Tibial nerve (tissue), 4 donors: Measurements from ENCODE around the gene RAET1E. TPM values are rescaled to one million over a fixed set of nuclear protein-coding genes. Genes with fewer than 3 reads are reported as not detected.
"Not testable (repeated sequence)": the region's sequence is repeated elsewhere in the genome, so short reads cannot be mapped to it uniquely, and the experiment has no call there.

Experiments used
- DNase-seq, 2 donors: peaks; one replicate each; pipeline ENCODE4 v3.0.0-alpha.2; 2019; ENCODE audit warnings: low spot score in 2 of 2
- H3K27ac ChIP-seq, 4 donors: fragments of 200-600 bp; sonication (generic) in 3 of 4; one replicate each; pipeline ENCODE4 v1.5.1; 2017 to 2019; ENCODE audit warnings: mild to moderate bottlenecking in 1 of 4
- H3K27me3 ChIP-seq, 2 donors: fragments of 200-600 bp; sonication (generic) in 1 of 2; one replicate each; pipeline versions ENCODE4 v1.5.1 to v1.6.0; 2017 to 2019
- H3K36me3 ChIP-seq, 3 donors: fragments of 200-600 bp; sonication (generic); one replicate each; pipeline ENCODE4 v1.5.1; 2018 to 2019
- H3K4me1 ChIP-seq, 4 donors: fragments of 200-600 bp; sonication (generic) in 3 of 4; one replicate each; pipeline ENCODE4 v1.5.1; 2017 to 2019
- H3K4me3 ChIP-seq, 4 donors: fragments of 200-600 bp; sonication (generic) in 3 of 4; one replicate each; pipeline ENCODE4 v1.5.1; 2017 to 2019; ENCODE audit warnings: mild to moderate bottlenecking in 1 of 4, moderate library complexity in 1 of 4
- H3K9me3 ChIP-seq, 4 donors: fragments of 200-600 bp; sonication (generic) in 3 of 4; one replicate each; pipeline ENCODE4 v1.5.1; 2017 to 2019
- EP300 ChIP-seq, 2 donors: sonication (generic); formaldehyde crosslinking; IDR thresholded peaks; one replicate each; pipeline ENCODE4 v1.6.1; 2017; ENCODE audit warnings: antibody characterized with exemption in 2 of 2, mild to moderate bottlenecking in 1 of 2
- POLR2A ChIP-seq, 2 donors: fragments of 450-650 bp; IDR thresholded peaks; one replicate each; pipeline ENCODE4 v1.6.1; 2017; ENCODE audit warnings: antibody characterized with exemption in 2 of 2, mild to moderate bottlenecking in 2 of 2, moderate library complexity in 2 of 2
- WGBS, 2 donors: methylation state at CpG; one replicate each; pipeline ENCODE4 v1.1.5; 2018; 5-methylcytosine and 5-hydroxymethylcytosine counted together
- total RNA-seq, 4 donors: library from RNA; depleted of rRNA; stranded (reverse); fragments of >200 nt; gene quantifications; one replicate each; pipeline ENCODE4 v1.1.0, GENCODE V29; 2016
- TF ChIP-seq, protein P1 (sequence below), 5 experiments: fragments of 200-600 bp in 3 of 5; fragments of 450-650 bp in 2 of 5; sonication (generic) in 3 of 5; IDR thresholded peaks; one replicate each; pipeline ENCODE4 v1.5.1; 2016 to 2019; ENCODE audit warnings: antibody characterized with exemption in 5 of 5, mild to moderate bottlenecking in 3 of 5, moderate library complexity in 2 of 5

Gene RAET1E
- total RNA-seq, 4 donors from 2014 or later, result 0.30 to 1.6 (median 0.44) TPM; not detected in 1

- DNase-seq, result no peak
- Histone ChIP-seq H3K27me3 (peaks cover 6 to 94% of the 10 kb centered on the region in 2 donors), H3K9me3 (no peaks in the 10 kb centered on the region), H3K4me3 (peak overlapping the region; percentile 20 to 50 (median 38)), H3K27ac (no peak overlapping the region), H3K36me3 (no peaks in the 10 kb centered on the region), H3K4me1 (peaks cover 0 to 32% (median 21%) of the 10 kb centered on the region in 4 donors)
- TF ChIP-seq POLR2A (IDR thresholded peaks at IDR 0.05), result no peak
- TF ChIP-seq, protein P1, sequence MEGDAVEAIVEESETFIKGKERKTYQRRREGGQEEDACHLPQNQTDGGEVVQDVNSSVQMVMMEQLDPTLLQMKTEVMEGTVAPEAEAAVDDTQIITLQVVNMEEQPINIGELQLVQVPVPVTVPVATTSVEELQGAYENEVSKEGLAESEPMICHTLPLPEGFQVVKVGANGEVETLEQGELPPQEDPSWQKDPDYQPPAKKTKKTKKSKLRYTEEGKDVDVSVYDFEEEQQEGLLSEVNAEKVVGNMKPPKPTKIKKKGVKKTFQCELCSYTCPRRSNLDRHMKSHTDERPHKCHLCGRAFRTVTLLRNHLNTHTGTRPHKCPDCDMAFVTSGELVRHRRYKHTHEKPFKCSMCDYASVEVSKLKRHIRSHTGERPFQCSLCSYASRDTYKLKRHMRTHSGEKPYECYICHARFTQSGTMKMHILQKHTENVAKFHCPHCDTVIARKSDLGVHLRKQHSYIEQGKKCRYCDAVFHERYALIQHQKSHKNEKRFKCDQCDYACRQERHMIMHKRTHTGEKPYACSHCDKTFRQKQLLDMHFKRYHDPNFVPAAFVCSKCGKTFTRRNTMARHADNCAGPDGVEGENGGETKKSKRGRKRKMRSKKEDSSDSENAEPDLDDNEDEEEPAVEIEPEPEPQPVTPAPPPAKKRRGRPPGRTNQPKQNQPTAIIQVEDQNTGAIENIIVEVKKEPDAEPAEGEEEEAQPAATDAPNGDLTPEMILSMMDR (IDR thresholded peaks at IDR 0.05), result no peak
- TF ChIP-seq EP300 (IDR thresholded peaks at IDR 0.05), result no peak
- 2% methylated on average over 40 of the region's 58 CpGs for WGBS, 2 donors
These were observed 40.9 kb upstream of the RAET1E start for GRCh38 chr6:149938571-149939355.

- WGBS, 2 donors, result 0 to 3% methylated on average over 18 to 19 of the region's 20 CpGs
- Histone ChIP-seq H3K4me1 (peaks cover 0 to 32% (median 21%) of the 10 kb centered on the region in 4 donors), H3K4me3 (peak overlapping the region in 3 of 4 donors; percentile 35 to 50 (median 42)), H3K27me3 (peaks cover 6 to 96% of the 10 kb centered on the region in 2 donors)
- not testable (repeated sequence) for H3K27ac ChIP-seq, DNase-seq, H3K9me3 ChIP-seq, H3K36me3 ChIP-seq
These were observed 40.2 kb upstream of the RAET1E start for GRCh38 chr6:149938013-149938570.

- WGBS, 2 donors, result 63 to 66% methylated on average over 2 of the region's 2 CpGs
- Histone ChIP-seq H3K27ac (no peak overlapping the region), H3K4me1 (peaks cover 0 to 25% (median 17%) of the 10 kb centered on the region in 4 donors), H3K9me3 (no peaks in the 10 kb centered on the region), H3K4me3 (no peak overlapping the region), H3K36me3 (no peaks in the 10 kb centered on the region), H3K27me3 (peaks cover 6 to 96% of the 10 kb centered on the region in 2 donors)
- TF ChIP-seq, protein P1 (IDR thresholded peaks at IDR 0.05), result no peak
- TF ChIP-seq POLR2A (IDR thresholded peaks at IDR 0.05) (no peak), EP300 (IDR thresholded peaks at IDR 0.05) (no peak)
- DNase-seq, result no peak
These were observed 38.8 kb upstream of the RAET1E start for GRCh38 chr6:149936743-149937142.

DNA sequence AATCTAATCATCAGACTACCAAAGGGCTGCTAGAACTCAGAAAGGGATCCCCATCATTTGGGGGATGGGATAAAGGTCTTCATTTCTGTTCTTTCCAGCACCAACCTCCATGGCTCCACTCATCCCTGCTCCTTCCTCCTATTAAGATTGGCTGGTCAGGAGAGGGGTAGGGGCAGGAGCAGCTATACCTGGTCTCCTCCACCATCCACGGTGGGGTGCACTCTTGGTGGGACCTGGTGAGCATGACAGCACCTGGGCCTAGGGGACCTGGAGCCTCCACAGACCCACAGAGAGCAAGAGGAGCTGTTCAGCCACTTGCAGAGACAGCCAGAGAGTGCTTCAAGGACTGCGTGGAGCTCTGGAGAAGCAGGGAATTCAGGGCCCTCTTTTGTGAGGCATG, 37.8 kb upstream of the RAET1E start:
- 51 to 64% methylated on average over 2 of the region's 2 CpGs for whole genome bisulfite sequencing, 2 donors
- Histone ChIP-seq H3K4me1 (peaks cover 0 to 14% (median 10%) of the 10 kb centered on the region in 4 donors), H3K9me3 (no peaks in the 10 kb centered on the region), H3K27ac (no peak overlapping the region), H3K27me3 (peaks cover 6 to 96% of the 10 kb centered on the region in 2 donors), H3K4me3 (no peak overlapping the region), H3K36me3 (no peaks in the 10 kb centered on the region)
- TF ChIP-seq, protein P1 (IDR thresholded peaks at IDR 0.05), result no peak
- TF ChIP-seq POLR2A (IDR thresholded peaks at IDR 0.05) (no peak), EP300 (IDR thresholded peaks at IDR 0.05) (no peak)
- no peak for DNase-seq

DNA sequence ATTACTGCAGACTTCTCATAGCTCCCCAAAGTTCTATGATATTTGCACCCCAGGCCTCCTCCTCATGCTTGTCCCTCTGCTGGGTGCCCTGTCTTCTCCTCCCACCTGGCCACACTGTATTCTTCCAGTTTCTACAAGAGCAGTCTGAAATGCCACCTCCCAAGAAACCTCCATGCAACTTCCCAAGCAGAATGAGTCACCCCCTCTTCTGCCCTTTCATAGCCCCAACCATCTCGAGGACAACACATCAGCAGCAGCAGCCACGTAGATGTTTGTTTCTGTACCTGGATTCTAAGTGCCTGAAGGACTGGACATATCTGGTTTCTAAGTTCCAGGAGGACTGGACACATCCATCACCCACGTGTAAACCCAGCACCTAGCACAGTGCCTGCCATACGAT, 37.3 kb upstream of the RAET1E start:
- no peak for TF ChIP-seq EP300 (IDR thresholded peaks at IDR 0.05)
- TF ChIP-seq POLR2A (IDR thresholded peaks at IDR 0.05), result no peak
- TF ChIP-seq, protein P1 (IDR thresholded peaks at IDR 0.05), result no peak
- DNase-seq, result no peak
- 58 to 62% methylated on average over 4 of the region's 4 CpGs for WGBS, 2 donors
- Histone ChIP-seq H3K4me3 (no peak overlapping the region), H3K27me3 (peaks cover 6 to 96% of the 10 kb centered on the region in 2 donors), H3K36me3 (no peaks in the 10 kb centered on the region), H3K27ac (no peak overlapping the region), H3K4me1 (peaks cover 0 to 13% (median 10%) of the 10 kb centered on the region in 4 donors), H3K9me3 (no peaks in the 10 kb centered on the region)
